ENCODE results near the gene CST9L.

CST9L gene

GRCh38 chr20:23568320-23568970 is at the start of gene CST9L:
TSS of gene CST9L (minus strand) at chr20:23568484. CDS start at chr20:23568450, 34 bp downstream.
- H3K4me3 ChIP-seq (ENCODE audit: low read depth, low read length) = no peak within 1 kb of the TSS
- TF ChIP-seq CTCF (IDR thresholded peaks at IDR 0.05; ENCODE audit: low read depth, low read length, missing control alignments) = no peak
- in situ Hi-C loops (cut with HindIII; ENCODE audit: low sequenced_read_pairs) = no loop called here
- DNase-seq (ENCODE audit: low read depth) = no peak

DNA sequence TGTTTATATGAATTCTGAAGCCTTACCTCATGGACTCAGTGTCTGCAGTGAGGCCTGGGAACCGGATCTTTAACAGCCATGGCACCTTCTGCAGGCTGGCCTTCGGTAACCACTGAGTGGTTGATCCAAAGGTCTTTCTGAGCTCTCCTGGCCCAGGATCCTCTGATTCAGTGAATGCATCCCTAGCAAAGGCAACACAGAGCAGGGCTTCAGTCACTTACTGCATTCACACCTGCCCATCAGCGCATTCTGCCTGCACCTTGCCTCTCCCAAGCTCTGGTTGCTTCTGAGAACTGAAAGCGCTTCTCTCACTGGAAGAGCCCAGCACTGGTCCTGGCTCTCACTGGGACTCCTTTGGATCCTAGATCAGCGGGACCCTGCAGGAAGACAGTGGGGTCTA is 45.9 kb upstream of the CST9L start:
- DNase-seq (ENCODE audit: low read depth) = no peak
- in situ Hi-C loops (cut with HindIII; ENCODE audit: low sequenced_read_pairs) = no loop called here
- no peak for TF ChIP-seq CTCF (IDR thresholded peaks at IDR 0.05; ENCODE audit: low read depth, low read length, missing control alignments)
- no peak overlapping the region for H3K4me3 ChIP-seq (ENCODE audit: low read depth, low read length)

- DNase-seq (ENCODE audit: low read depth) = no peak
- in situ Hi-C loops (cut with HindIII; ENCODE audit: low sequenced_read_pairs) = no loop called here
- H3K4me3 ChIP-seq (ENCODE audit: low read depth, low read length) = no peak overlapping the region
- TF ChIP-seq CTCF (IDR thresholded peaks at IDR 0.05; ENCODE audit: low read depth, low read length, missing control alignments) = no peak
Measured at GRCh38 chr20:23613676-23614075, 45.4 kb upstream of the CST9L start.

DNA sequence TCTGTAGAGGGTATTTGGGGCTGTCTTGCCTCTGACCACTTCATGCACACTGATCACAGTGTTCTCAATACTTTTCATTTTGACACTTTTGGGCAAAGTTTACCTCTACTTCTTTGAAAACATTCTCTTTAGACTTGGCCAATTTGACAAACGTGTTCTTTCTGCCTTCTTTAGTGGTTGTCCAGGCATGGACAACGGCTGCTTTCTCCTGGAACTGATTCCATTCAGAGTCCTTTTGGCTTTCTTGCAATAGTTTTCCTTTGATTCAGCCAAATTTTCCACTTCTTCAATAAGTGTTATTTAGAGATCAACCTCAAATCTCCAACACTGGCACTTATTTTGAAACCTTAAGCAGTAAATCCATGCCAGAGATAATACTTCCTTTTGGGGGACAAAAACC is 44.1 kb upstream of the CST9L start:
- no peak for DNase-seq (ENCODE audit: low read depth)
- no peak for TF ChIP-seq CTCF (IDR thresholded peaks at IDR 0.05; ENCODE audit: low read depth, low read length, missing control alignments)
- in situ Hi-C loops (cut with HindIII; ENCODE audit: low sequenced_read_pairs) = no loop called here
- H3K4me3 ChIP-seq (ENCODE audit: low read depth, low read length) = no peak overlapping the region

GRCh38 chr20:23609486-23610109 is 41.3 kb upstream of the CST9L start:
- TF ChIP-seq CTCF (IDR thresholded peaks at IDR 0.05; ENCODE audit: low read depth, low read length, missing control alignments) = no peak
- DNase-seq (ENCODE audit: low read depth) = no peak
- in situ Hi-C loops (cut with HindIII; ENCODE audit: low sequenced_read_pairs) = no loop called here
- no peak overlapping the region for H3K4me3 ChIP-seq (ENCODE audit: low read depth, low read length)

GRCh38 chr20:23608251-23608846 is 40.1 kb upstream of the CST9L start:
- in situ Hi-C loops (cut with HindIII; ENCODE audit: low sequenced_read_pairs) = no loop called here
- no peak for TF ChIP-seq CTCF (IDR thresholded peaks at IDR 0.05; ENCODE audit: low read depth, low read length, missing control alignments)
- DNase-seq (ENCODE audit: low read depth) = no peak
- no peak overlapping the region for H3K4me3 ChIP-seq (ENCODE audit: low read depth, low read length)
